SK-N-SH (cell line): Measurements from ENCODE around the gene FGF8.

ENCODE experiments used
- CHD2 ChIP-seq: fragments of 150-350 bp; IDR thresholded peaks from 2 replicates; pipeline ENCODE4 v1.6.1; 2018; ENCODE audit warnings: low read length; ENCODE audit not compliant: partially characterized antibody
- CTCF ChIP-seq: fragments of 200-600 bp; sonication (generic); IDR thresholded peaks from 2 replicates; pipeline ENCODE4 v1.6.1; 2017; ENCODE audit warnings: antibody characterized with exemption, mild to moderate bottlenecking, moderate library complexity
- EP300 ChIP-seq, 2 experiments: IDR thresholded peaks; 2 replicates each; pipeline versions ENCODE4 v1.4.0 to v1.6.1; 2012; ENCODE audit warnings: borderline replicate concordance in 1 of 2, low read depth in 1 of 2, low read length in 1 of 2
- FOXJ3 ChIP-seq: sonication (generic); formaldehyde crosslinking; IDR thresholded peaks from 2 replicates; pipeline ENCODE4 v1.5.1; 2020; ENCODE audit warnings: mild to moderate bottlenecking, missing genetic modification reagents
- IRF3 ChIP-seq: fragments of 150-350 bp; IDR thresholded peaks from 2 replicates; pipeline ENCODE4 v1.6.1; 2016; ENCODE audit warnings: mild to moderate bottlenecking, low read depth, low read length
- NFIC ChIP-seq: IDR thresholded peaks from 2 replicates; pipeline ENCODE4 v1.4.0; 2012; ENCODE audit warnings: borderline replicate concordance
- NRF1 ChIP-seq: IDR thresholded peaks from 2 replicates; pipeline ENCODE4 v1.6.1; 2012; ENCODE audit warnings: low read depth, mild to moderate bottlenecking, low read length
- POLR2AphosphoS5 ChIP-seq: IDR thresholded peaks from 2 replicates; pipeline ENCODE4 v1.6.1; 2012; ENCODE audit warnings: low read depth, low read length
- RAD21 ChIP-seq: IDR thresholded peaks from 2 replicates; pipeline ENCODE4 v1.6.1; 2012; ENCODE audit warnings: mild to moderate bottlenecking, low read length
- RXRA ChIP-seq: IDR thresholded peaks from 2 replicates; pipeline ENCODE4 v1.4.0; 2012; ENCODE audit warnings: low read depth, mild to moderate bottlenecking, borderline replicate concordance
- YY1 ChIP-seq: IDR thresholded peaks from 2 replicates; pipeline ENCODE4 v1.4.0; 2012; ENCODE audit warnings: low read depth, mild to moderate bottlenecking
- ZBTB33 ChIP-seq: IDR thresholded peaks from 2 replicates; pipeline ENCODE4 v1.4.0; 2012; ENCODE audit warnings: low read depth, borderline replicate concordance

- no peak for TF ChIP-seq CTCF
- no peak for TF ChIP-seq RXRA
- TF ChIP-seq CHD2: no peak
- no peak for TF ChIP-seq NFIC
- no peak for TF ChIP-seq ZBTB33
- no peak for TF ChIP-seq RAD21
- no peak for TF ChIP-seq NRF1
- no peak for TF ChIP-seq POLR2AphosphoS5
- no peak for TF ChIP-seq YY1
- no peak for TF ChIP-seq FOXJ3 (CRISPR knock-in tag)
- no peak for TF ChIP-seq EP300 (IDR thresholded peaks at IDR 0.05; ENCODE audit: borderline replicate concordance in 1 of 2, low read depth in 1 of 2, low read length in 1 of 2)
- no peak for TF ChIP-seq IRF3
These were observed 3.7 kb downstream of the FGF8 start for GRCh38 chr10:101772017-101772894.
